ENCODE results near the gene BOD1L1.

The BOD1L1 gene

DNA sequence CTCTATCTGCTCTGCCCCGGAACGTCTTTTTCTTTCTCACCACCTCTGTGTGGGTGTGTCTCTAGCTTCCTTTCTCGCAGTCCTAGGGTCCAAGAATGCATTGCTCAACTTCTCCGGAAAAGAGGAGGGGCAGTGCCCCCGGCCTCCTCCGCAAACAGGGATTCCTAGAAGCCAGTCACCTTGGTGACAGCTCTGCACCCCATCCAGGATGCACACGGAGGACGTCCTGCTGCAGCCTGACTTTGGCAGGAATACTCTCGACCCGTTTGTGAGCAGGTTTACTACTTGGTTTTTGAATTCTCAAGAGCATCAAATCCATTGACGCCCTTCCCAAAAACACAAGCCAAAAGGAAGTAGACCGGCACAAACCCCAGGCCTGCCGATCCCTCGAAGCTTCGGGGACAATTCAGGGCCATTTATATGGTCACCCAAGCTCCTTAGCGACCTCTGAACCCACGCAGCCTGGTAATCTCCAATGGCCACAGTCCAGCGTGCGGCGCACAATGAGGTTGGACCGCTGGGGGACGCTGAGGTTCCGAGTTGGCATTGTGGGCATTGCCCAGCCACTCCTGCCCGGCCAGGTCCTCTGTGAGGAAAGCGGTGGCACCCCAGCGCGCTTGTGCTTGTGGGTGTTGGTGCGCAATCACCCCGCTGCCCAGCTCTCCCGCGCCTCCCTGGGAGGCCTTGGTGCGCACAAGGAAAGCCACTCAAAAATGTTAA lies 93.0 kb downstream of the BOD1L1 start:
- POLR2A ChIA-PET, result no interaction called here
- TF ChIP-seq KLF8 (tag by site-specific recombination; IDR thresholded peaks at IDR 0.05), result no peak
- no peaks in the 10 kb centered on the region for H3K9me3 ChIP-seq (ENCODE audit: control insufficient read depth, insufficient read depth, low read depth, low read length)

DNA sequence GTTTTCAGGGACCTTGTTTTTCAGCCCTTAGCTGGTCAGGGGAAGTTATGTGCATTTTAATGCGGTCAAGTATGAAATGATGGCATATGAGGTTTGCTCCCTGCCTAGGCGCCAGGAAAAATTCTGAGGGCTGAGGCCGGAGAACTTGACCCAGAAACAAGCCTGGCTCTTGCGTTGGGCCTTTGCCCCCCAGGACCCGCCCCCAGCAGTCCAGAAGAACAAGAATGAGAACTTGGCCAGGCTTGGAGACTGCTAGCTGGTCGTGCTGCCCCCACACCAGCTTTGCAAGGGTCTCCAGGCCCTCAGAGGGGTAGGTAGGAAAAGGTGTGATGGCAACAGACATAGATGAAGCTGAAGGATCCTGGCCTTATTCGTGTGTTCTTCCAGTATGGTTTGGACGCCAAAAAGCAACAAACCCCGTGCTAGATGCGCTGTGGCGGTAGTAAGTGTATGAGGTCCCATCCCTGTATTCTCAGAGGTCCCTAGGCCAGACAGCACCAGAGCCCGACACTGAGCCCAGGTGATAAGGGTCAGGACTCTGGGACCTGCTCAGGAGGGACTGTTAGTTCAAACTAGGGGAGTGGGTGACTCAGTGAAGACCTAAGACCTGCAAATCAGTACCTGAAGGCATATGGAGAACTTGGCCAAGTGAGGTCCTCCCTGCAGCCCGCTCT lies 93.7 kb downstream of the BOD1L1 start:
- Histone ChIP-seq H3K36me3 (ENCODE audit: control insufficient read depth in 2 of 2, insufficient read depth in 1 of 2, low read length in 2 of 2) (no peaks in the 10 kb centered on the region), H3K27ac (ENCODE audit: extremely low read depth, low read depth, low read length) (no peak overlapping the region), H3K4me3 (ENCODE audit: low read depth, low read length) (no peak overlapping the region), H3K4me1 (ENCODE audit: control insufficient read depth, insufficient read depth, low read length) (no peaks in the 10 kb centered on the region), H3K9me3 (ENCODE audit: control insufficient read depth, insufficient read depth, low read depth, low read length) (no peaks in the 10 kb centered on the region)
- ChIA-PET CTCF (no interaction called here), POLR2A (no interaction called here)
- no peak for TF ChIP-seq ZNF660 (tag by site-specific recombination; IDR thresholded peaks at IDR 0.05)
- no peak for TF ChIP-seq IKZF3 (tag by site-specific recombination; IDR thresholded peaks at IDR 0.05)
- TF ChIP-seq SP2 (tag by site-specific recombination; IDR thresholded peaks at IDR 0.05), result no peak
- no peak for TF ChIP-seq ZNF843 (tag by site-specific recombination; IDR thresholded peaks at IDR 0.05)
- TF ChIP-seq ZNF426 (tag by site-specific recombination; IDR thresholded peaks at IDR 0.05), result no peak
- no peak for TF ChIP-seq ZFP3 (tag by site-specific recombination; IDR thresholded peaks at IDR 0.05; ENCODE audit: low read depth)
- no peak for TF ChIP-seq ZNF626 (tag by site-specific recombination; IDR thresholded peaks at IDR 0.05)
- TF ChIP-seq, protein P1, sequence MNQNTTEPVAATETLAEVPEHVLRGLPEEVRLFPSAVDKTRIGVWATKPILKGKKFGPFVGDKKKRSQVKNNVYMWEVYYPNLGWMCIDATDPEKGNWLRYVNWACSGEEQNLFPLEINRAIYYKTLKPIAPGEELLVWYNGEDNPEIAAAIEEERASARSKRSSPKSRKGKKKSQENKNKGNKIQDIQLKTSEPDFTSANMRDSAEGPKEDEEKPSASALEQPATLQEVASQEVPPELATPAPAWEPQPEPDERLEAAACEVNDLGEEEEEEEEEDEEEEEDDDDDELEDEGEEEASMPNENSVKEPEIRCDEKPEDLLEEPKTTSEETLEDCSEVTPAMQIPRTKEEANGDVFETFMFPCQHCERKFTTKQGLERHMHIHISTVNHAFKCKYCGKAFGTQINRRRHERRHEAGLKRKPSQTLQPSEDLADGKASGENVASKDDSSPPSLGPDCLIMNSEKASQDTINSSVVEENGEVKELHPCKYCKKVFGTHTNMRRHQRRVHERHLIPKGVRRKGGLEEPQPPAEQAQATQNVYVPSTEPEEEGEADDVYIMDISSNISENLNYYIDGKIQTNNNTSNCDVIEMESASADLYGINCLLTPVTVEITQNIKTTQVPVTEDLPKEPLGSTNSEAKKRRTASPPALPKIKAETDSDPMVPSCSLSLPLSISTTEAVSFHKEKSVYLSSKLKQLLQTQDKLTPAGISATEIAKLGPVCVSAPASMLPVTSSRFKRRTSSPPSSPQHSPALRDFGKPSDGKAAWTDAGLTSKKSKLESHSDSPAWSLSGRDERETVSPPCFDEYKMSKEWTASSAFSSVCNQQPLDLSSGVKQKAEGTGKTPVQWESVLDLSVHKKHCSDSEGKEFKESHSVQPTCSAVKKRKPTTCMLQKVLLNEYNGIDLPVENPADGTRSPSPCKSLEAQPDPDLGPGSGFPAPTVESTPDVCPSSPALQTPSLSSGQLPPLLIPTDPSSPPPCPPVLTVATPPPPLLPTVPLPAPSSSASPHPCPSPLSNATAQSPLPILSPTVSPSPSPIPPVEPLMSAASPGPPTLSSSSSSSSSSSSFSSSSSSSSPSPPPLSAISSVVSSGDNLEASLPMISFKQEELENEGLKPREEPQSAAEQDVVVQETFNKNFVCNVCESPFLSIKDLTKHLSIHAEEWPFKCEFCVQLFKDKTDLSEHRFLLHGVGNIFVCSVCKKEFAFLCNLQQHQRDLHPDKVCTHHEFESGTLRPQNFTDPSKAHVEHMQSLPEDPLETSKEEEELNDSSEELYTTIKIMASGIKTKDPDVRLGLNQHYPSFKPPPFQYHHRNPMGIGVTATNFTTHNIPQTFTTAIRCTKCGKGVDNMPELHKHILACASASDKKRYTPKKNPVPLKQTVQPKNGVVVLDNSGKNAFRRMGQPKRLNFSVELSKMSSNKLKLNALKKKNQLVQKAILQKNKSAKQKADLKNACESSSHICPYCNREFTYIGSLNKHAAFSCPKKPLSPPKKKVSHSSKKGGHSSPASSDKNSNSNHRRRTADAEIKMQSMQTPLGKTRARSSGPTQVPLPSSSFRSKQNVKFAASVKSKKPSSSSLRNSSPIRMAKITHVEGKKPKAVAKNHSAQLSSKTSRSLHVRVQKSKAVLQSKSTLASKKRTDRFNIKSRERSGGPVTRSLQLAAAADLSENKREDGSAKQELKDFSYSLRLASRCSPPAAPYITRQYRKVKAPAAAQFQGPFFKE (tag by site-specific recombination; IDR thresholded peaks at IDR 0.05; ENCODE audit: borderline replicate concordance), result no peak
- no peak for TF ChIP-seq ZNF501 (tag by site-specific recombination; IDR thresholded peaks at IDR 0.05)
- TF ChIP-seq, protein P2, sequence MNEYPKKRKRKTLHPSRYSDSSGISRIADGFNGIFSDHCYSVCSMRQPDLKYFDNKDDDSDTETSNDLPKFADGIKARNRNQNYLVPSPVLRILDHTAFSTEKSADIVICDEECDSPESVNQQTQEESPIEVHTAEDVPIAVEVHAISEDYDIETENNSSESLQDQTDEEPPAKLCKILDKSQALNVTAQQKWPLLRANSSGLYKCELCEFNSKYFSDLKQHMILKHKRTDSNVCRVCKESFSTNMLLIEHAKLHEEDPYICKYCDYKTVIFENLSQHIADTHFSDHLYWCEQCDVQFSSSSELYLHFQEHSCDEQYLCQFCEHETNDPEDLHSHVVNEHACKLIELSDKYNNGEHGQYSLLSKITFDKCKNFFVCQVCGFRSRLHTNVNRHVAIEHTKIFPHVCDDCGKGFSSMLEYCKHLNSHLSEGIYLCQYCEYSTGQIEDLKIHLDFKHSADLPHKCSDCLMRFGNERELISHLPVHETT (tag by site-specific recombination; IDR thresholded peaks at IDR 0.05), result no peak
- TF ChIP-seq ZNF391 (tag by site-specific recombination; IDR thresholded peaks at IDR 0.05; ENCODE audit: borderline replicate concordance, low read depth), result no peak
- TF ChIP-seq, protein P3, sequence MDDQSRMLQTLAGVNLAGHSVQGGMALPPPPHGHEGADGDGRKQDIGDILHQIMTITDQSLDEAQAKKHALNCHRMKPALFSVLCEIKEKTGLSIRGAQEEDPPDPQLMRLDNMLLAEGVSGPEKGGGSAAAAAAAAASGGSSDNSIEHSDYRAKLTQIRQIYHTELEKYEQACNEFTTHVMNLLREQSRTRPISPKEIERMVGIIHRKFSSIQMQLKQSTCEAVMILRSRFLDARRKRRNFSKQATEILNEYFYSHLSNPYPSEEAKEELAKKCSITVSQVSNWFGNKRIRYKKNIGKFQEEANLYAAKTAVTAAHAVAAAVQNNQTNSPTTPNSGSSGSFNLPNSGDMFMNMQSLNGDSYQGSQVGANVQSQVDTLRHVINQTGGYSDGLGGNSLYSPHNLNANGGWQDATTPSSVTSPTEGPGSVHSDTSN (CRISPR knock-in tag; IDR thresholded peaks at IDR 0.05), result no peak

More for the DNA sequence above, 93.0 kb downstream of the BOD1L1 start:
- CTCF ChIA-PET, result no interaction called here
- Histone ChIP-seq H3K4me1 (ENCODE audit: control insufficient read depth, insufficient read depth, low read length) (no peaks in the 10 kb centered on the region), H3K36me3 (ENCODE audit: control insufficient read depth in 2 of 2, insufficient read depth in 1 of 2, low read length in 2 of 2) (no peaks in the 10 kb centered on the region), H3K27ac (ENCODE audit: extremely low read depth, low read depth, low read length) (no peak overlapping the region), H3K4me3 (ENCODE audit: low read depth, low read length) (no peak overlapping the region)
